Fibroblast of mammary gland (primary cell): ENCODE data around the gene ARHGEF6.
"Not testable (repeated sequence)": the region's sequence is repeated elsewhere in the genome, so short reads cannot be mapped to it uniquely, and the experiment has no call there.

Source experiments
- DNase-seq: peaks from one replicate; pipeline ENCODE4 v3.0.0-alpha.2; 2010; ENCODE audit warnings: low read depth
- H3K4me3 ChIP-seq: 2 replicates; pipeline ENCODE4 v1.5.1; 2011; ENCODE audit warnings: low read depth, mild to moderate bottlenecking, low read length, moderate library complexity; ENCODE audit not compliant: control insufficient read depth
- TF ChIP-seq, protein P1 (sequence below): conservative IDR thresholded peaks from 2 replicates; pipeline ENCODE4 v1.5.1; 2011; ENCODE audit warnings: low read depth, low read length, inconsistent platforms; ENCODE audit not compliant: control insufficient read depth, insufficient read depth

ARHGEF6 gene

DNA sequence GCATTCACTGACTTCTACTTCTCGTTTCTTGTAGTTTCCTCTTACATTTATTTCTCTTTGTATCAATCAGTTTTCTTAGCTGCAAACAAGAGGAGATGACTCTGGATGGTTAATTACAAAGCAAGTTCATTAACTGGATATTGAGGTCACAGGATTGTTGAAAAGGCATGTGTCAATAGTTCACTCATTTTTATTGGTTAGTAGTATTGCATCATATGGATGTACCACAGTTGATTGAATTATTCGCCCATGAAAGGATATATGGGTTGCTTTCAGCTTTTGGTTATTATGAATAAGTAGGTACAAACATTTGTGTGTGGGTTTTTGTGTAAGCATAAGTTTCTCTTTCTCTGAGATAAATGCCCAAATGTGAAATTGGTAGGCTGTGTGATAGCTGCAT, 21.8 kb upstream of the ARHGEF6 start:
- no peak for DNase-seq
- H3K4me3 ChIP-seq, result no peak overlapping the region
- TF ChIP-seq, protein P1, sequence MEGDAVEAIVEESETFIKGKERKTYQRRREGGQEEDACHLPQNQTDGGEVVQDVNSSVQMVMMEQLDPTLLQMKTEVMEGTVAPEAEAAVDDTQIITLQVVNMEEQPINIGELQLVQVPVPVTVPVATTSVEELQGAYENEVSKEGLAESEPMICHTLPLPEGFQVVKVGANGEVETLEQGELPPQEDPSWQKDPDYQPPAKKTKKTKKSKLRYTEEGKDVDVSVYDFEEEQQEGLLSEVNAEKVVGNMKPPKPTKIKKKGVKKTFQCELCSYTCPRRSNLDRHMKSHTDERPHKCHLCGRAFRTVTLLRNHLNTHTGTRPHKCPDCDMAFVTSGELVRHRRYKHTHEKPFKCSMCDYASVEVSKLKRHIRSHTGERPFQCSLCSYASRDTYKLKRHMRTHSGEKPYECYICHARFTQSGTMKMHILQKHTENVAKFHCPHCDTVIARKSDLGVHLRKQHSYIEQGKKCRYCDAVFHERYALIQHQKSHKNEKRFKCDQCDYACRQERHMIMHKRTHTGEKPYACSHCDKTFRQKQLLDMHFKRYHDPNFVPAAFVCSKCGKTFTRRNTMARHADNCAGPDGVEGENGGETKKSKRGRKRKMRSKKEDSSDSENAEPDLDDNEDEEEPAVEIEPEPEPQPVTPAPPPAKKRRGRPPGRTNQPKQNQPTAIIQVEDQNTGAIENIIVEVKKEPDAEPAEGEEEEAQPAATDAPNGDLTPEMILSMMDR, result no peak

DNA sequence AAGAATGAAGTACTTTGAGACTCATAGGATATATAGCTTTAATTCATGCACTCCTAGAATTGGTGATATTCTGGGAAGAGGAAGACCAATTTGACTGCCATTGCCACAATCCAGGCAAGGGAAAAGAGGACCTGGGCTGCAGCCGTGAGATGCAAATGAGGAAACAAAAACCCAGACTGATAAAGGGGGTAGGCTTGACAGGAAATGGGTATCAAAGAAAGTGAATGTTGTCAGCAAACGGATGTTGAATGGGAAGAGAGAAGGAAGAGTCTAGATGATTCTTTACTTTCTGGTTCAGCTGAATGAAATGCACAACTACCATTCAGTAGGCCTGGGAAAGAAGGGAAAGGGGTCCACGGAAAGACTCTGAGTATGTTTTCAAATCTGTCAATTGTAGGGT, 17.1 kb upstream of the ARHGEF6 start:
- TF ChIP-seq, protein P1, result no peak
- DNase-seq, result no peak
- no peak overlapping the region for H3K4me3 ChIP-seq

DNA sequence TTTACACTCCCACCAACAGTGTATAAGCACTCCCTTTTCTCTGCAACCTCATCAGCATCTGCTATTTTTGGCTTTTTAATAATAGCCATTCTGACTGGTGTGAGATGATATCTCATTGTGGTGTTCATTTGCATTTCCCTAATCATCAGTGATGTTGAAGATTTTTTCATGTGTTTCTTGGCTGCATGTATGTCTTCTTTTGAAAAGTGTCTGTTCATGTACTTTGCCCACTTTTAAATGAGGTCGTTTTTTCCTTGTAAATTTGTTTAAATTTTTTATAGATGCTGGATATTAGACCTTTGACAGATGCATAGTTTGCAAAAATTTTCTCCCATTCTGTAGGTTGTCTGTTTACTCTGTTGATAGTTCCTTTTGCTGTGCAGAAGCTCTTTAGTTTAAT, 14.4 kb upstream of the ARHGEF6 start:
- H3K4me3 ChIP-seq, DNase-seq: not testable (repeated sequence)

DNA sequence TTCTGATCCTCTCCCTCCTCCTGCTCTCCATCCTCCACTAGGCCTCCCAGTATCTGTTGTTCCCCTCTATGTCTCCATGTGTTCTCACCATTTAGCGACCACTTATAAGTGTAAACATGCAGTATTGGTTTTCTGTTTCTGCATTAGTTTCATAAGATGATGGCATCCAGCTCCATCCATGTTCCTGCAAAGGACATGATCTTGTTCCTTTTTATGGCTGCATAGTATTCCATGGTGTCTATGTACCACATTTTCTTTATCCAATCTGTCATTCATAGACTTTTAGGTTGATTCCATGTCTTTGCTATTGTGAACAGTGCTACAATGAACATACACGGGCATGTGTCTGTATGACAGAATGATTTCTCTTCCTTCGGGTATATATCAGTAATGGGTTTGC, 13.9 kb upstream of the ARHGEF6 start:
- H3K4me3 ChIP-seq, DNase-seq: not testable (repeated sequence)

GRCh38 chrX:136794080-136794479, 13.3 kb upstream of the ARHGEF6 start:
- TF ChIP-seq, protein P1, result no peak
- no peak for DNase-seq
- no peak overlapping the region for H3K4me3 ChIP-seq

- no peak overlapping the region for H3K4me3 ChIP-seq
- TF ChIP-seq, protein P1, result no peak
- DNase-seq, result no peak
Observed at GRCh38 chrX:136789856-136790255, 9.1 kb upstream of the ARHGEF6 start.

- TF ChIP-seq, protein P1, result no peak
- H3K4me3 ChIP-seq, result no peak overlapping the region
- no peak for DNase-seq
Observed at GRCh38 chrX:136784231-136784630, 3.5 kb upstream of the ARHGEF6 start.

DNA sequence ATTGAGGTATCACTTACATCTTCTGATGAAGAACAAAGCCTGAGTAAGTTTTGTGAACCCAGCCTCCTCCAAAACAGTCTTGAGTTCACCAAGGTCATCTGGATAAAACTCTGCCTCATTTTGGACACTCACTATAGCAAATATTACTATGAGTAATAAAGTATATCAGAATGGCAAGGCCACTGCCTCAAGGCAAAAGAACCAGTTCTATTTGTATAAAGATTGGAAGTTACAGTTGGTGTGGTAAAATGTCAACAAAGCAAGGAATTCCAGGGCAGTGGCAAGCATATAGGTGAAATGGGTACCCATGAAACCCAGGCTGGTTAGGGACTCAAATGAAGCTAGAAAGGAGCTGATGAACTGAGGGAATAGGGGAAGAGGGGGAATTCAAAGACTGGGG, 2.4 kb upstream of the ARHGEF6 start:
- no peak overlapping the region for H3K4me3 ChIP-seq
- TF ChIP-seq, protein P1, result no peak
- no peak for DNase-seq
